Upper lobe of left lung (tissue), 6 donors: ENCODE measurements around the gene MAN1A1. TPM values are rescaled to one million over a fixed set of nuclear protein-coding genes. Genes with fewer than 3 reads are reported as not detected.

Source experiments
- ATAC-seq, 2 donors: fragments of 200-7000 bp; cut with Tn5 transposase; one replicate each; pipeline ENCODE4 v1.9.1; 2022; ENCODE audit warnings: mild to moderate bottlenecking in 2 of 2, moderate library complexity in 2 of 2; ENCODE audit not compliant: low FRiP score in 2 of 2
- DNase-seq, 2 donors: peaks; one replicate each; pipeline ENCODE4 v3.0.0-alpha.2; 2019 to 2020
- H3K27ac ChIP-seq, 4 donors: fragments of 200-600 bp; sonication (generic); one replicate each; pipeline ENCODE4 v1.5.1; 2016 to 2019
- H3K27me3 ChIP-seq, 4 donors: fragments of 200-600 bp; sonication (generic); one replicate each; pipeline ENCODE4 v1.5.1; 2017 to 2019
- H3K36me3 ChIP-seq, 4 donors: fragments of 200-600 bp; sonication (generic); one replicate each; pipeline ENCODE4 v1.5.1; 2016 to 2019
- H3K4me1 ChIP-seq, 4 donors: fragments of 200-600 bp; sonication (generic); one replicate each; pipeline ENCODE4 v1.5.1; 2018 to 2019
- H3K4me3 ChIP-seq, 4 donors: fragments of 200-600 bp; sonication (generic); one replicate each; pipeline ENCODE4 v1.5.1; 2017 to 2019; ENCODE audit warnings: mild to moderate bottlenecking in 2 of 4, moderate library complexity in 1 of 4
- H3K9me3 ChIP-seq, 4 donors: fragments of 200-600 bp; sonication (generic); one replicate each; pipeline ENCODE4 v1.5.1; 2018 to 2019
- EP300 ChIP-seq, 4 donors: sonication (generic); formaldehyde crosslinking; IDR thresholded peaks; one replicate each; pipeline ENCODE4 v1.5.1; 2017; ENCODE audit warnings: antibody characterized with exemption in 4 of 4, control low read depth in 2 of 4
- POLR2A ChIP-seq, 4 donors: fragments of 450-650 bp; IDR thresholded peaks; one replicate each; pipeline ENCODE4 v1.5.1; 2016 to 2017; ENCODE audit warnings: antibody characterized with exemption in 4 of 4, mild to moderate bottlenecking in 2 of 4
- POLR2AphosphoS5 ChIP-seq, 2 donors: sonication (generic); formaldehyde crosslinking; IDR thresholded peaks; one replicate each; pipeline ENCODE4 v1.5.1; 2017; ENCODE audit warnings: antibody characterized with exemption in 2 of 2
- WGBS, 2 donors: methylation state at CpG; one replicate each; pipeline ENCODE4 v1.1.5; 2017 to 2018; 5-methylcytosine and 5-hydroxymethylcytosine counted together
- total RNA-seq, 6 donors: library from RNA; depleted of rRNA in 4 of 6; stranded (reverse); fragments of >200 nt in 4 of 6; gene quantifications; one replicate each; pipeline versions ENCODE4 v1.1.0 to v1.2.1, GENCODE V29; 2016 to 2021
- TF ChIP-seq, protein P1 (sequence below), 6 experiments: fragments of 450-650 bp in 4 of 6; fragments of 200-600 bp in 2 of 6; sonication (generic) in 2 of 6; IDR thresholded peaks; one replicate each; pipeline ENCODE4 v1.5.1; 2016 to 2019; ENCODE audit warnings: antibody characterized with exemption in 6 of 6
- donor health status: DM: no; HTN: no; CAD: no; lungs with moderate emphysema.
- donor health status: DM: no; HTN: yes; CAD: no; lungs with severe emphysema.

MAN1A1 gene
- total RNA-seq, 6 donors from 2014 or later = 61.8 to 98.6 (median 79.1) TPM

DNA sequence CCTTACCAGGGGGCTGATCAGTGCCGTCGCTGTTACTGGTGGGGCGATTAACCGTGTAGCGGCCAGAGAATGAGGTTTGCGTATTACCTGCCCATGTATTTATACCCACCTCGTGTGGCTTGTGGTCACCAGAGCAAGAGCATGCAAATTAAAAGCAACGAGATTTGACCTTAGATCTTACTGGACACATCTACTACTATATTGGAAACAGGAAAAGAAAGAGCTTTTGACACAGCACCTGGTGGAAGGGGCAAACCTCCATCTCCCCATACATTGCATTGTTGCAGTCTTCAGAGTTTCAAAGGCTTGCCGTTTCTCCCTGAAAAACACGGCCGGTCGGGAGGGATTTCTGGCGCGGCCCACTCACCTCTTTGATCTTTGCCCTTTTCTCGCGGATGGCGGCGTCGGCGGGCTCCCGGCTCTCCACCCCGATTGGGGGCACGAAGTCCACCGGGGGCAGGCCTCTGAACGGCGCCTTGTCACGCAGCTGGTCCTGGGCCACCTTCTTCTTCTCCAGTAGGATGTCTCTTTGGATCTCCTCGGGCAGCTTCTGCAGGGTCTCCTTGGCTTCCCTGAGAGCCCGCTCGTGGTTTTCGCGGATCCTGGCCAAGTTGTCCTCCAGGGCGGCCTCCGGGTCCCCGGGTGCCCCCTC lies 1.3 kb downstream of the MAN1A1 start:
- Histone ChIP-seq H3K4me3 (peak overlapping the region; percentile 83 to 93 (median 85)), H3K27ac (peak overlapping the region; percentile 96 to 99 (median 96)), H3K4me1 (peaks cover 9 to 42% (median 16%) of the 10 kb centered on the region in 4 donors), H3K9me3 (no peaks in the 10 kb centered on the region), H3K27me3 (no peaks in the 10 kb centered on the region), H3K36me3 (no peaks in the 10 kb centered on the region)
- 3% methylated on average over 8 to 33 of the region's 35 CpGs for WGBS, 2 donors
- ATAC-seq (peak in 1 of 2 donors; percentile 0), DNase-seq (peak; percentile 30 to 87)
- TF ChIP-seq EP300 (IDR thresholded peaks at IDR 0.05) (no peak), POLR2AphosphoS5 (IDR thresholded peaks at IDR 0.05) (no peak), POLR2A (IDR thresholded peaks at IDR 0.05) (no peak)

DNA sequence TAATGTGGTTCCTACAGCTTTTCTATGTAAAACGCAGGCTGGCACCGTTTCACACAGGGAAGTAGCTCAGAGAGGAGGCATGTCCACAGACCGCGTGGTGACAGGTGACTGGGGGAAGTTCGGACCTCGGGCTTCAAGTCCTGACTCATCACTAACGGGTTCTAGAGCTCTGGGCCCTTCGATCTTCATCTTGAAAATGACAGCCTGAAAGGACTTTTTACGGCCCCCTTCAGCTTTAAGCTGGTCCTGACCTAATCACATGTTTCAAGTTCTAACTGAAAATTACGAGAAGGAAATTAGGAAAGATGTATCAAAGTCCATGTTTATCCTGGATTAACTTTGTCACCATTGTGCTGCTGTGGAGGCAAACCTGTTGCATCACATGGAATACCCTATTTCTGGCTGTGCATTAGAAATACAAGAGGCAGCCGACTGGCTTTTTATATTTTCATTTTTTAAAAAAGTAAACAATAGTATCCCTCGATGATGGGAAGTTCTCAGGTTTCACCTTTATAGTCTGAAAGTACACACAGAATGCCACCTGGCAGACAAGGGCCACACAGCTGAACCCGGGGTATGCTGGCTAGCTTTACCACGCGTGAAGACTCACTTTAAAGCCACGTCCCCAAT lies 2.0 kb downstream of the MAN1A1 start:
- DNase-seq (peak in 1 of 2 donors; percentile 87), ATAC-seq (peak in 1 of 2 donors; percentile 67)
- peak overlapping the region; percentile 96 to 99 (median 96) for H3K27ac ChIP-seq
- peak overlapping the region; percentile 83 to 93 (median 85) for H3K4me3 ChIP-seq
- no peaks in the 10 kb centered on the region for H3K9me3 ChIP-seq
- no peaks in the 10 kb centered on the region for H3K27me3 ChIP-seq
- TF ChIP-seq POLR2AphosphoS5 (IDR thresholded peaks at IDR 0.05) = peak in 1 of 2 donors; percentile 32
- TF ChIP-seq, protein P1, sequence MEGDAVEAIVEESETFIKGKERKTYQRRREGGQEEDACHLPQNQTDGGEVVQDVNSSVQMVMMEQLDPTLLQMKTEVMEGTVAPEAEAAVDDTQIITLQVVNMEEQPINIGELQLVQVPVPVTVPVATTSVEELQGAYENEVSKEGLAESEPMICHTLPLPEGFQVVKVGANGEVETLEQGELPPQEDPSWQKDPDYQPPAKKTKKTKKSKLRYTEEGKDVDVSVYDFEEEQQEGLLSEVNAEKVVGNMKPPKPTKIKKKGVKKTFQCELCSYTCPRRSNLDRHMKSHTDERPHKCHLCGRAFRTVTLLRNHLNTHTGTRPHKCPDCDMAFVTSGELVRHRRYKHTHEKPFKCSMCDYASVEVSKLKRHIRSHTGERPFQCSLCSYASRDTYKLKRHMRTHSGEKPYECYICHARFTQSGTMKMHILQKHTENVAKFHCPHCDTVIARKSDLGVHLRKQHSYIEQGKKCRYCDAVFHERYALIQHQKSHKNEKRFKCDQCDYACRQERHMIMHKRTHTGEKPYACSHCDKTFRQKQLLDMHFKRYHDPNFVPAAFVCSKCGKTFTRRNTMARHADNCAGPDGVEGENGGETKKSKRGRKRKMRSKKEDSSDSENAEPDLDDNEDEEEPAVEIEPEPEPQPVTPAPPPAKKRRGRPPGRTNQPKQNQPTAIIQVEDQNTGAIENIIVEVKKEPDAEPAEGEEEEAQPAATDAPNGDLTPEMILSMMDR (IDR thresholded peaks at IDR 0.05) = no peak
- peaks cover 9 to 45% (median 17%) of the 10 kb centered on the region in 4 donors for H3K4me1 ChIP-seq
- H3K36me3 ChIP-seq = no peaks in the 10 kb centered on the region
- 9 to 11% methylated on average over 16 of the region's 16 CpGs for WGBS, 2 donors

DNA sequence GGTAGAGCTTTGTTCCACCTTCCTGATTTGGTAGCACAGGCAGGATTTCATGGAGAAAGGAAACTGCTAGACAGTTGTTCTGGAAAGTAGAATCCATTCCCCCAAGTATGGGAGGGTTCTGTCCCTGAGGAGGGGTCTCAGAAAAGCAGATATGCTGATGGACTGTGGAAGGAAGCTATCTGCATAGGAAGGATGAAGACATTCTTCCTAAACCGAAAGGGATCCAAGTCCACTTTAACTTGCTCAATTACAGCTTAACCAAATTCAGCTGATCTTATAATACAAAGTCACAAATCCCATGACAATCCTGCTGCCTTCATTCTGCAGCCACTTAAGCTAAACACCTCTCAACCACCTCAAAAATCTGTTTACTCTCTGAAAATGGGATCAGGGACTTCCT lies 2.6 kb downstream of the MAN1A1 start:
- H3K36me3 ChIP-seq = no peaks in the 10 kb centered on the region
- H3K9me3 ChIP-seq = no peaks in the 10 kb centered on the region
- ATAC-seq (no peak), DNase-seq (no peak)
- WGBS, 2 donors = 13 to 15% methylated on average over 1 of the region's 1 CpG
- peak overlapping the region in 3 of 4 donors; percentile 30 to 99 (median 96) for H3K27ac ChIP-seq
- H3K4me1 ChIP-seq = peaks cover 9 to 48% (median 17%) of the 10 kb centered on the region in 4 donors
- no peaks in the 10 kb centered on the region for H3K27me3 ChIP-seq
- TF ChIP-seq, protein P1 (IDR thresholded peaks at IDR 0.05) = no peak
- no peak for TF ChIP-seq POLR2A (IDR thresholded peaks at IDR 0.05)
- no peak for TF ChIP-seq POLR2AphosphoS5 (IDR thresholded peaks at IDR 0.05)
- TF ChIP-seq EP300 (IDR thresholded peaks at IDR 0.05) = no peak
- peak overlapping the region; percentile 83 to 93 (median 85) for H3K4me3 ChIP-seq

DNA sequence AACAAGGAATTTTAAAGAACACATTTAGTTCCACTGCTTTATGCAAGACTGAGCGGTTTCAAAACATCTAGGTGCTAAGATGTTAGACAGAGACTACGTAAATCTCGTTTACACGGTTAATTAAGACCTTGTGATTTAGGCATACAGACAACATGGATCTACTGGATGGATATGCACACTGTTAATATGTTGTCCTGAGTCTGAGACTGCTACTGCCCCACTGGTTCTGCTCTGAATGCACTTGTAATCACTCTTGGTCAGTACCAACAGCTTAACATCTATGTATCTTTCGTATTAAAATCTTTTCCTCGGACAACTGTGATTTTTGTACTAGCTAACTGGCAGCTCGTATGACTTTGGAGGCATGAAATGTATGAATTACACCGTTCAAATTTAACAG lies 3.1 kb downstream of the MAN1A1 start:
- H3K4me1 ChIP-seq = peaks cover 13 to 49% (median 19%) of the 10 kb centered on the region in 4 donors
- ATAC-seq = no peak
- H3K27ac ChIP-seq = peak overlapping the region in 3 of 4 donors; percentile 30 to 99 (median 96)

DNA sequence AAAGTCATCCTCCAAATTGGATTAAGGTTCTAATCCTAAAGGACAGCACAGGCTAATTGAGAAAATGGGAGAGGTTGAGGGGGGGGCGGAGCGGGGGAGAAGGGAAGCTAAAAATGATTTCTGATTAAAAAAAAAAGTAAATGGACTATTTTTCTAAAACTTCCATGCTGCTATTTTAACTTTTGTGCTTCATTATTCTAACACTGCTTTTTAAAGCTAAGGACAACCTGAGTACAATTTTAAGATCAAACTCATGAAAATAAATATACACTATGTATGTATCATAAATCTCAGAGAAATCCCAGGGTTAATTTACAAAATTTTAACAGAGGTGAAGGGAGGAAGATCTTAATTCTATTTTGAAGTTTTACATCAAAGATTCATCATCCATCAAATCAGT lies 4.4 kb downstream of the MAN1A1 start:
- DNase-seq (no peak), ATAC-seq (no peak)
- peak overlapping the region in 2 of 4 donors; percentile 83 to 85 for H3K4me3 ChIP-seq
- H3K4me1 ChIP-seq = peaks cover 27 to 53% (median 32%) of the 10 kb centered on the region in 4 donors
- H3K27me3 ChIP-seq = no peaks in the 10 kb centered on the region
- no peak overlapping the region for H3K27ac ChIP-seq
- H3K36me3 ChIP-seq = no peaks in the 10 kb centered on the region
- no peaks in the 10 kb centered on the region for H3K9me3 ChIP-seq
- TF ChIP-seq POLR2AphosphoS5 (IDR thresholded peaks at IDR 0.05) (no peak), EP300 (IDR thresholded peaks at IDR 0.05) (no peak), POLR2A (IDR thresholded peaks at IDR 0.05) (no peak)
- TF ChIP-seq, protein P1 (IDR thresholded peaks at IDR 0.05) = no peak
- WGBS, 2 donors = 47 to 52% methylated on average over 2 of the region's 2 CpGs

More for the DNA sequence above, 3.1 kb downstream of the MAN1A1 start:
- Histone ChIP-seq H3K4me3 (peak overlapping the region in 3 of 4 donors; percentile 83 to 85 (median 85)), H3K9me3 (no peaks in the 10 kb centered on the region), H3K27me3 (no peaks in the 10 kb centered on the region), H3K36me3 (no peaks in the 10 kb centered on the region)
- no peak for DNase-seq
- 32 to 55% methylated on average over 8 of the region's 8 CpGs for WGBS, 2 donors
- TF ChIP-seq, protein P1 (IDR thresholded peaks at IDR 0.05) = no peak
- TF ChIP-seq POLR2A (IDR thresholded peaks at IDR 0.05) (no peak), EP300 (IDR thresholded peaks at IDR 0.05) (no peak), POLR2AphosphoS5 (IDR thresholded peaks at IDR 0.05) (no peak)
